NCI-H82 treated with DMSO at 0.1 percent for 48 hours (cell line): ENCODE measurements around the gene CAPNS1.
"Not testable (repeated sequence)": the region's sequence is repeated elsewhere in the genome, so short reads cannot be mapped to it uniquely, and the experiment has no call there.

Experiments used
- DNase-seq: peaks from one replicate; lab custom pipeline; 2025; ENCODE audit not compliant: unreplicated experiment; lab: John Stamatoyannopoulos, UW

The CAPNS1 gene

DNA sequence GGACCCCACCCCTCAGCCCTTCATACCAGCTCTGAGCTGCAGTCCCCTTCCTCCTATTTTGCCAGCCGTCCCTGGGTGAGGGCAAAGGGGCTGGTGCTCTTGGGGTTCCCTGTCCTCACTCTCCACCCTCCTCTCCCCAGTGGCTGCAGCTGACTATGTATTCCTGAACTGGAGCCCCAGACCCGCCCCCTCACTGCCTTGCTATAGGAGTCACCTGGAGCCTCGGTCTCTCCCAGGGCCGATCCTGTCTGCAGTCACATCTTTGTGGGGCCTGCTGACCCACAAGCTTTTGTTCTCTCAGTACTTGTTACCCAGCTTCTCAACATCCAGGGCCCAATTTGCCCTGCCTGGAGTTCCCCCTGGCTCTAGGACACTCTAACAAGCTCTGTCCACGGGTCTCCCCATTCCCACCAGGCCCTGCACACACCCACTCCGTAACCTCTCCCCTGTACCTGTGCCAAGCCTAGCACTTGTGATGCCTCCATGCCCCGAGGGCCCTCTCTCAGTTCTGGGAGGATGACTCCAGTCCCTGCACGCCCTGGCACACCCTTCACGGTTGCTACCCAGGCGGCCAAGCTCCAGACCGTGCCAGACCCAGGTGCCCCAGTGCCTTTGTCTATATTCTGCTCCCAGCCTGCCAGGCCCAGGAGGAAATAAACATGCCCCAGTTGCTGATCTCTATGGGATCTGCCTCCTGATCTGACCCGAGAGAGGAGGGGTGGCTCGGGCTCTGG lies 10.0 kb downstream of the CAPNS1 start:
- DNase-seq, result no peak

- DNase-seq, result no peak
Observed at GRCh38 chr19:36150586-36150985, 10.7 kb downstream of the CAPNS1 start.

GRCh38 chr19:36151144-36152018 lies 11.5 kb downstream of the CAPNS1 start:
- no peak for DNase-seq

GRCh38 chr19:36152019-36152351 lies 12.1 kb downstream of the CAPNS1 start:
- no peak for DNase-seq

DNA sequence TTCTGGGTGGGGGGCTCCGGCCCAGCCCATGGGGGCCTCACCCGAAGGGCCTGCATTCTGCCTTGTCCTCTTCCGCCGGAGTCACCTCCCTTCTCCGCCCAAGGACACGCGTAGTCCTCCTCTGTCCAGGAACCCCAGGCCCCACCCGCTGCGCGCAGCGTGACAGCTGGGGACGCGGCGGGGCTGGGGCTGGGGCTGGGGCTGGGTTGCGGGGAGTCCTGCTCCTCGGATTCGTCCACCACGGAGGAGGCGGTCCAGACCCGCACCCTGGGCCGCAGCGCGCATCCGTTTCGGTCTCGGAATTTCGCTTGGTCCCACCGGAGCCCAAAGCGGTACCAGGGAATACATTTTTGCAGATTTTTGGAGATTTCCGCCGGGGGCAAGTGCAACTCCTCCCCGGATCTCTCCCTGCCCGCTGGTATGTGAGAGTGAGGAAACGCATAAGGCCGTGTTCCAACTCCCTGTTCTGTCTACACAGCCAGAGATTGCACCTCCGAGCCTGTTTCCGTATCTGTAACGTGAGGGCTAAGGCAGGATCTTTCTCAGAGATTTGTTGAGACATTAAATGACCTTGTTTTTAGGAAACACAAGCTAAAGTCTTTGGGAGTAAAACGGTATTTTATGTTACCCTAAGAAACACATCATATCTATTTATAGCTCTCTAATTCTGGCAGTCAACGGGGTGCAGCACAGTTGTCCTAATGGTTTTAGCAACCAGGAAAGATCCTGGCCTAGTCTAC lies 12.7 kb downstream of the CAPNS1 start, which contains the start of gene COX7A1:
COX7A1 (minus strand) TSS at position 96 of the 740 bp plus-strand sequence; CDS start at position 56, 40 bp downstream.
- no peak for DNase-seq

GRCh38 chr19:36153126-36153525 lies 13.3 kb downstream of the CAPNS1 start:
- no peak for DNase-seq

DNA sequence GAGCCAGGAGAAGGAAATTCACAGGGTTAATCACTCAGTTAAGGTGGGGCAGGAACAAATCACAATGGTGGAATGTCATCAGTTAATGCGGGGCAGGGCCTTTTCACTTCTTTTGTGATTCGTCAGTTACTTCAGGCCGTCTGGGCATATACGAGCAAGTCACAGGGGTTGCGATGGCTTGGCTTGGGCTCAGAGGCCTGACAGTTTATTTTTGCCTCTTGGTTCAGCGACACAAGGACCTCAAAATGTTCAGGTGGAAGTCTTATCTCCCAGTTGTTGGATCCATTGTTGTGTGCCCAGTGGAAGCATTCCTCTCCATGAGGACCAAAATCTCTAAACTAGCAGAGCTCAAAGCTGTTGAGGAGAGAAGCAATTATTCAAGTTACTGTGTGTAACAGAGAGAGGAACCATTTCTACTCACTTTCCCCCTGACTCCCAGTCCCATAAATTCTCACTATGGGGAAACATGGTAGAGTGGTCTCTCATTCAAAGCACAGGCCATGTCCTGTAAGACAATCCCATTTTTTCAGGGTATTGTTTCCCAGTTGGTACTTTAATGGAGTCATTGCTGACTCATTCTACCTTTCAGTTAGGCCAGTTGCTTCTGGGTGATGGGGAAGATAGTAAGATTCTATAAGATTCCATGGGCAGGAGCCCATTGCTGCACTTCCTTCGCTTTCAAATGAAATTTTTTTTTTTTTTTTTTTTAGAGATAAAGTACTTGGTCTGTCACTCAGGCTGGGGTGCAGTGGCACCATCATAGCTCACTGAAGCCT lies 21.1 kb downstream of the CAPNS1 start:
- no peak for DNase-seq

DNA sequence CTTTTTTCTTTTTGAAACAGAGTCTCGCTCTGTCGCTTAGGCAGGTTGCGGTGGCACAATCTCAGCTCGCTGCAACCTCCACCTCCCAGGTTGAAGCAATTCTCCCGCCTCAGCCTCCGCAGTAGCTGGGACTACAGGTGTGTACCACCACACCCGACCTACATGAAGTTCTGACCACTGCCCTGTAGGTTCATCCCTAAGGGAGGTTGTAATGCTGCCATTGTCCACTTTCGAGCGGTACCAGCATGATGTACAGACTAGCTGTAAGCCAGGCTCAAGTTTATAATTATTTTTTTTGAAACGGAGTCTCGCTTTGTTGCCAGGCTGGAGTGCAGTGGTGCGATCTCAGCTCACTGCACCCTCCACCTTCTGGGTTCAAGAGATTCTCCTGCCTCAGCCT lies 23.9 kb downstream of the CAPNS1 start:
- no peak for DNase-seq

- peak; percentile 87 for DNase-seq
Observed at GRCh38 chr19:36169084-36169760, 29.4 kb downstream of the CAPNS1 start.

- DNase-seq, result no peak
Observed at GRCh38 chr19:36172852-36173251, 33.0 kb downstream of the CAPNS1 start.

GRCh38 chr19:36173846-36174245 lies 34.0 kb downstream of the CAPNS1 start:
- not testable (repeated sequence) for DNase-seq

- DNase-seq, result not testable (repeated sequence)
Observed at GRCh38 chr19:36179077-36179476, 39.2 kb downstream of the CAPNS1 start.

DNA sequence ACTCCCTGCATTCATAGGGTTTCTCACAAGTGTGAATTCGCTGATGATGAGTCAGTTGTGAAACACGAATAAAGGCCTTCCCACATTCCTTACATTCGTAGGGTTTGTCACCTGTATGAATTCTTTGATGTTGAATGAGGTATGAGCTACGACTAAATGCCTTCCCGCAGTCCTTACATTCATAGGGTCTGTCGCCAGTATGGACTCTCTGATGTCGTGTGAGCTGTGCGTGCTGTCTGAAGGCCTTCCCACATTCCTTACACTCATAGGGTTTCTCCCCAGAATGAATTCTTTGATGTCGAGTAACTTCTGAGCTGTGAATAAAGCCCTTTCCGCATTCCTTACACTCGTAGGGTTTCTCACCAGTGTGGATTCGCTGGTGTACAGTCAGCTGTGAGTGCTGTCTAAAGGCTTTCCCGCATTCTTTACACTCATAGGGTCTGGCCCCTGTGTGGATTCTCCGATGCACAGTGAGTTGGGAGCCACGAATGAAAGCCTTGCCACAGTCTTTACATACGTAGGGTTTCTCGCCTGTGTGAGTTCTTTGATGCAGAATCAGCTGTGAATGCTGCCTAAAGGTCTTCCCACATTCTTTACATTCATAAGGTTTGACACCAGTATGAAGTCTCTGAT lies 42.9 kb downstream of the CAPNS1 start:
- no peak for DNase-seq

- no peak for DNase-seq
Observed at GRCh38 chr19:36183245-36183628, 43.4 kb downstream of the CAPNS1 start.

DNA sequence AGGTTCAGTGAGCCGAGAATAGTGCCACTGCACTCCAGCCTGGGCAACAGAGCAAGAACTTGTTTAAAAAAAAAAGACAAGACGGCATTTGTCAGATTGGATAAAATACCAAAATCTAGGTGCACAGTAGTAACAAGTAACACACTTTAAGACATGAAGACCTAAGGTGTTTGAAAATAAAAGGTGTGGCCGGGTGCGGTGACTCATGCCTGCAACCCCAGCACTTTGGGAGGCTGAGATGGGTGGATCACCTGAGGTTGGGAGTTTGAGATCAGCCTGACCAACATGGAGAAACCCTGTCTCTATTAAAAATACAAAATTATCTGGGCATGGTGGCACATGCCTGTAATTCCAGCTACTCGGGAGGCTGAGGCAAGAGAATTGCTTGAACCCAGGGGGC lies 46.9 kb downstream of the CAPNS1 start:
- not testable (repeated sequence) for DNase-seq

DNA sequence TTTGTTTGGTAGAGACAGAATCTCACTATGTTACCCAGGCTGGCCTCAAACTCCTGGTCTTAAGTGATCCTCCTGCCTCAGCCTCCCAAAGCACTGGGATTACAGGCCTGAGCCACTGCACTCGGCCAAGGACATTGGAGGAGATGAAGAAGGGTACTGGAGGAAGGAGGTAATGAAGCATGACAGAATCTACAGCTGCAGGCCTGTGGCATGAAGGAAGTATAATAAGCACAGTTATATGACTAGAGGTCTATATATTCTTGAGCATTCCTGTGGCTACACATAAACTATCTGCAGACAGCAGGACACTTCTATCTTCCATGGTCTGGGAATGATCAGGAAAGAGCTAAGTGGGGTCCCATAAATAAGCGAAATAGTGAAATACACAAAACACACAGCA lies 56.4 kb downstream of the CAPNS1 start:
- DNase-seq, result no peak

DNA sequence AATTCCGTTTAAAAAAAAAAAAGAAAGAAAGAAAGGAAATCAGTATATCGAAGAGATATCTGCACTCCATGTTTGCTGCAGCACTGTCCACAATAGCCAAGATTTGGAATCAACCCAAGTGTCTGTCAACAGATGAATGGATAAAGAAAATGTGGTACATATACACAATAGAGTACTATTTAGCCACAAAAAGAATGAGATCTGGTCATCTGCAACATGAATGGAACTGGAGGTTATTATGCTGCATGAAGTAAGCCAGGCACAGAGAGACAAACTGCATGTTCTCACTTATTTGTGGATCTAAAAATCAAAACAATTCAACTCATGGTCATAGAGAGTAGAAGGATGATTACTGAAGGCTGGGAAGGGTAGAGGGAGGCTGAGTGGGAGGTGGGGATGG lies 58.3 kb downstream of the CAPNS1 start:
- no peak for DNase-seq
